LNCaP clone FGC (cell line): ENCODE data around the gene AGMAT.

Source experiments
- DNase-seq: peaks from one replicate; pipeline ENCODE4 v3.0.0-alpha.2; 2011; ENCODE audit warnings: low read depth
- H3K4me3 ChIP-seq: 2 replicates; pipeline ENCODE4 v1.5.1; 2011; ENCODE audit warnings: mild to moderate bottlenecking, low read depth, low read length, control low read depth
- CTCF ChIP-seq: IDR thresholded peaks from 2 replicates; pipeline ENCODE4 v1.5.1; 2012; ENCODE audit warnings: mild to moderate bottlenecking; ENCODE audit not compliant: control insufficient read depth, insufficient read depth; ENCODE audit errors: extremely low read depth

AGMAT gene

GRCh38 chr1:15592285-15592684 lies 7.4 kb upstream of the AGMAT start:
- DNase-seq = no peak
- no peak overlapping the region for H3K4me3 ChIP-seq
- TF ChIP-seq CTCF = no peak

- TF ChIP-seq CTCF = no peak
- no peak overlapping the region for H3K4me3 ChIP-seq
- no peak for DNase-seq
Observed at GRCh38 chr1:15583016-15583706, 1.7 kb downstream of the AGMAT start.

- TF ChIP-seq CTCF = no peak
- no peak for DNase-seq
- no peak overlapping the region for H3K4me3 ChIP-seq
Observed at GRCh38 chr1:15579683-15580047, 5.2 kb downstream of the AGMAT start.

GRCh38 chr1:15578921-15579682 lies 5.7 kb downstream of the AGMAT start:
- no peak for TF ChIP-seq CTCF
- no peak for DNase-seq
- H3K4me3 ChIP-seq = no peak overlapping the region

GRCh38 chr1:15577691-15578090 lies 7.2 kb downstream of the AGMAT start:
- no peak for DNase-seq
- no peak for TF ChIP-seq CTCF
- no peak overlapping the region for H3K4me3 ChIP-seq

- no peak overlapping the region for H3K4me3 ChIP-seq
- no peak for DNase-seq
- TF ChIP-seq CTCF = no peak
Observed at GRCh38 chr1:15575549-15576150, 9.2 kb downstream of the AGMAT start.
